Measurements from ENCODE around the gene KCNIP4. TPM values are rescaled to one million over a fixed set of nuclear protein-coding genes. Genes with fewer than 3 reads are reported as not detected.
"Not testable (repeated sequence)": the region's sequence is repeated elsewhere in the genome, so short reads cannot be mapped to it uniquely, and the experiment has no call there.

KCNIP4 gene
- total RNA-seq, 1 experiment from 2014 or later, result not detected

DNA sequence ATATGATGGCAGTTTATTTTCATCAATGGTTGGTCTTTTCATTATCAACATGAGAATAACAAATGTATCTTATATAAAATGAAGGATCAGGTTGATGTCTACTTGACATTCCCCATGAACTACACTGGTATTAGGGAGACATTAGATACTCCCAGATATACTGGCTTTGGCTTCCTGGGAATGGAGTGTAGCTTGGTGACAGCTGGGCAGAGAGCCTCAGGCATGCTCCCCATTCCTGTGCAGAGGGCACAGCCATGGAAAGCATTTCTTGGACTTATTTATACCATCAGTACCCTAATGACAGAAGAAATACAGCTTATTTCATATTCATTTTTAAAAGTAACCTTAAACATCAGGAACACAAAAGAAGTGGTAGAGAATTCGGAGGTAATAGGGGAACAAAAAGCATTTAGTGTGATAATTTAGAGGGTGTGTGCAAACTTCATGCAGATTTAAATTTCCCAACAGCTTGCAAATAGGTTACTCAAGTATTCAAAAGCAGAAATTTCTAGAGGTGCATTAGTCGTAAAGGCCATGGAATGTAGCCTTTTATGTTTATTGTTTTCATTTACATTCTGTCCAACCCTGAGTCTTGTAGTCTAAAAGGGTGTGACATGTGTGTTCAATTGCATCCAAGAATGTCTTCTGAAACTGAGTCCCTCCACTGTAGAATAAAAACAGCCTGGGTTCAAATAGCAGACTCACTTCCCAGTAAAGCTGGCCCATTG lies 573.8 kb downstream of the KCNIP4 start:
- DNase-seq (ENCODE audit: low spot score), result no peak

- DNase-seq (ENCODE audit: low spot score), result no peak
These were observed 581.0 kb downstream of the KCNIP4 start for GRCh38 chr4:21367567-21367966.

DNA sequence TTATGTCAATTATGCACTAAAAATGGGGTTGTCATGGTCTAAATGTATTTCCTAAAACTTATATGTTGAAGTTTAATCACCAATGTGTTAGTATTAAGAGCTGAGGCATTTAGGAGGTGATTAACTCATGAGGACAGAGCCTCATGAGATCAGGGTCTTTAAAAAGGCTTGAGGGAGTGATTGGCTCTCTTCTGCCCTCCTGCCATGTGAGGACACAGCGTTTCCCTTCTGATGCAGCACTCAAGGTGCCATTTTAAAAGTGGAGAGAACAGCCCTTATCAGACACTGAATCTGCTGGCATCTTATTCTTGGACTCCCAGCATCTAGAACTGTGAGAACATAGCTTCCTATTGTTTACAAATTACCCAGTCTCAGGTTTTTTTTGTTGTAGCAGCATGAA lies 581.7 kb downstream of the KCNIP4 start:
- DNase-seq (ENCODE audit: low spot score), result no peak

GRCh38 chr4:21366312-21366711 lies 582.3 kb downstream of the KCNIP4 start:
- DNase-seq (ENCODE audit: low spot score), result no peak

GRCh38 chr4:21363701-21364100 lies 584.9 kb downstream of the KCNIP4 start:
- no peak for DNase-seq (ENCODE audit: low spot score)

GRCh38 chr4:21352354-21352753 lies 596.2 kb downstream of the KCNIP4 start:
- DNase-seq (ENCODE audit: low spot score), result not testable (repeated sequence)

DNA sequence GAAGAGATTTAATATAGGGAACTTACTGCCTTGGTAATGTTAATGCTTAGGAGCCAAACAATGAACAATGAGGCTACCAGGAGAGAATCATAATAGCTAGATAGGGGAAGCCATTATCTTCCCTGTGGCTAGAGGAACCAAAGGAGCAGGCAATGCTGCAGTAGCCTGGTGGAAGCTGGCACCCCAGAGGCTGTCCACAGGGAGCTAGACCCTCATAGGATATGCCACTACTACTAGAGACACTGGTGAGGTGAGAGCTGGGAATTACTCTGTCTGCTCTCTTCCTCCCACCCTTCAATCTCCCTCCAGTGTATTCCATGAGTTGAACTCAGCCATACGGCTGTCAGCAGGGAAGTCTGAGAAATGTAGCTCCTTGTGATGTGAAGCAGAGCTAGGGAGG lies 601.4 kb downstream of the KCNIP4 start:
- no peak for DNase-seq (ENCODE audit: low spot score)

- no peak for DNase-seq (ENCODE audit: low spot score)
These were observed 620.4 kb downstream of the KCNIP4 start for GRCh38 chr4:21327976-21328700.

- no peak for DNase-seq (ENCODE audit: low spot score)
These were observed 628.5 kb downstream of the KCNIP4 start for GRCh38 chr4:21320034-21320433.

DNA sequence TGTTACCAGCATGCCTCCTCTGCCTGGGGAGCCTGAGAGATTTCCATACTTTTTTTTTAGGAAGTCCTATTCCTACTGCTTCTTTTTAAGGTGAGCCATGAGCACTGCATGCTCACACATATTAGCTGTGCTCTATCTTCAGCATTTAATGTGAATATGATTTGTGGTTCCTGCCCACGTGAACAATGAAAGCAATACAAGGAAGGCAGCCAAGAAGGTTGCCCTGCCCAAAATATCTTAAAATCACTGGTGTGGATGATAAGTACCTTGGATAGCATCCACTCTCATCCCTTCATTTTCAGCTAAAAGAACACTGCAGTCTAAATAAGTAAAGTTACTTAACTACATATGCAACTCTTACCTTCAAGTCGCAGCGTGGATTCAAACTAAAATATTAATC lies 640.9 kb downstream of the KCNIP4 start:
- DNase-seq (ENCODE audit: low spot score), result no peak

GRCh38 chr4:21304540-21304887 lies 644.1 kb downstream of the KCNIP4 start:
- DNase-seq (ENCODE audit: low spot score), result no peak

GRCh38 chr4:21290562-21290961 lies 658.0 kb downstream of the KCNIP4 start:
- DNase-seq (ENCODE audit: low spot score), result no peak

GRCh38 chr4:21276046-21276445 lies 672.5 kb downstream of the KCNIP4 start:
- no peak for DNase-seq (ENCODE audit: low spot score)

GRCh38 chr4:21271439-21272052 lies 677.0 kb downstream of the KCNIP4 start:
- no peak for DNase-seq (ENCODE audit: low spot score)

GRCh38 chr4:21248331-21248730 lies 700.2 kb downstream of the KCNIP4 start:
- DNase-seq (ENCODE audit: low spot score), result no peak

GRCh38 chr4:21242163-21242562 lies 706.4 kb downstream of the KCNIP4 start:
- DNase-seq (ENCODE audit: low spot score), result no peak

DNA sequence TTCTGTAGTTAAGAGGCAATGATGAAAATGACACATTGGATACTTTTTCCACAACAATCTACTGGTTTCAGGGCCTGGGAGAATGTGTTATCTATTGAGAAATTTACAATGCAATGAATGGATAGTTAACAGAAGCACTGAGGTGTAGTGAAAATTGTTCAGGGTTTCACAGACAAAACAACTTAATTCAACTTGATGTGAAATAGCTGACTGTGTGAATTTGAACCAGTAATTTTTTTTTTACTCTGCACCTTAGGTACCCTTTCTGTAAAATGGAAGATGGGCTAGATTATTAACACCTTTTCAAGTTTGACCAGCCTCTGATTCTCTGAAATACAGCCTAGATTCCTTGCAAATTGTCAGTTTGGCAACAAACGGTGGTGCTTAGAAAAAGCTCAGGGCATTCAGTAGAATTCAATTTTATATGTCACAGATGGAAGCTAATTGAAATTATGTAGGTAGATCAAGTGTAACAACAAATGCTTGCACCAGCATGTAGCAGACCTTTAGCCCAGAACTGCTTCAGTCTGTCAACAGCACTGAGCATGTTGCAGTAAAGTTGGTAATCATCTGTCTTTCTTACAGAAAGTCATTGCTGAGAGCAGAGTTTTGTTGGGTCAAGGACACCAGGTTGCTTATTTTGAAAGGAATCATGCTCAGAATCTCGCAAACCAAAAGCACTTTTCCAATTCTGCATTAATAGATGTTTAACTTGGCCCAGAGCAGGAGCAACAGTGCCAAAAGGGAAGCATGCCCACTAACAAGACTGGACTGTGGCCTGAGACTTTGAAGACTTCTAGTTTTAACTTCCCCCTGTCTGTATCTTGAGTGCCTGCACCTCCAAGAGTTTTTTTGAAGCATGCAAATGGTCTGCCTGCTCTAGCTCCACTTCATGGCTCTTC lies 721.7 kb downstream of the KCNIP4 start:
- no peak for DNase-seq (ENCODE audit: low spot score)

DNA sequence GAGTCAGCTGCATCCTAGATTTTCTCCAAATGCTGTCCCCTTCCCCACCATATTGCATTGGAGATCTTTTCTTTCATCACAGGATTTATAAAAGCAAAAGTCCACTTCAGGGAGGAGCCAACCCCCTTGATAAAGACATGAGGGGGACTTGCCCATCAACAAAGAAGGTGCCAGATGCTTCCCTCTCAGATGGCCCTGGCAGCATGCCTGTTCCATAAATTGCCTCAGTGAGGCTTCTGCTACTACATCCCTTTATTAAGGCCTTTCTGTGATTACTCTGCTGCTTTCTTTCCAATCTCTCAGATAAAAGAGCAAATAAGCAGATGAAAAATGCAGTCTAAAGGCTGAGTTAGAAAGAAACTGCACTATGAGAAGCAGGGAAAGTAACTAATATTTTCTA lies 736.7 kb downstream of the KCNIP4 start:
- DNase-seq (ENCODE audit: low spot score), result no peak

DNA sequence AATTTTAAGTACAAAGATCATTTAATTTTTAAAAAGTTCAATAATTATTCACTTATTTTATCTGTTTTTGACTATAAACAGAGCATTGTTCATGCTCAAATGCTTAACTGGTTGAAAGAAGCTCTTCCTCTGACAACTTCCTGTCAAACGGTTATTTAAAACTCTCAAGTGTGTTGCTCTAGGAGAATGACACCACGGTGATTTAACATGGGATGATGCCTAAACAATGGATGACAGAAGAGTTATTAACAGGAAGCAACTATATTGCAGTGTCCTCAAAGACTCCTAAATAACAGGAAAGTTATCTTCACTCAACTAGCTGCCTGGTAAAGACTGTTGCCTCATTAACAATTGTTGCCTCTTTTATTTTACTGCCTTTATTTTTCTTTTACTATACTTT lies 738.7 kb downstream of the KCNIP4 start:
- no peak for DNase-seq (ENCODE audit: low spot score)

DNA sequence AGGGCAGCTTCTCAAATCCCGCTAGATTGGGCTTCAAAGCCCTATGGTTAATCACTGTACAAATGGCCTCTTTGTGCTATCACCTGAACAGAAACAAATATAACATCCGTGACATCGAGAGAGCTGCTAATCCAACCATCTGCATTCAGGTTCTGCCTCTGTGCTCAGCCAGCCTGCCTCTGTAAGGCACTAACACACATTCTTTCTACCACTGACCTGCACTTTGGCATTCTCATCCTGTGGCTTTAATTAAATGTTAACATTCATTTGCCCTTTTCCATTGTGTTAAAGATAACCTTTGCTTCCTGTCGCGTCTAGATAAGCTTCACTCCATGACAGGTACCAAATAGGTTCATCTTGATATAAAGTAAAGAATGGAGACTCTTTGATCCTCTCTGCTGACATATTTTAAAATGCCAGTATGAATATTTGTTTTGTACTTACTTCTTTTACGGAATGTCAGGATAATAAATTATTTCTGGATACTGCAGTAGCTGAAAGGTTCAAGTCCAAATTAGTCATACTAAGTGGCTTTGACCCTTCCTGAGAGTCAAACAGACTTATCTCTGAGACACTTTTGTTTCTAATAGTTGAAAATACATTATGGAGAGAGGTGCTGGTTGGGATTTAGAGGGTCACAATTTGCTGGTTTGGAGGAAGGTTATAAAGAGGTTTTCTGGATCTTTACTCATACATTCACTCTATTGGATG lies 742.6 kb downstream of the KCNIP4 start:
- no peak for DNase-seq (ENCODE audit: low spot score)

- no peak for DNase-seq (ENCODE audit: low spot score)
These were observed 745.2 kb downstream of the KCNIP4 start for GRCh38 chr4:21203416-21203815.
